Liver (tissue), 2 donors: Measurements from ENCODE around the gene SIRT7.

ENCODE experiments used
- REST ChIP-seq: IDR thresholded peaks from 2 replicates; pipeline ENCODE4 v1.6.1; 2016; ENCODE audit warnings: antibody characterized with exemption, mild to moderate bottlenecking
- SP1 ChIP-seq: IDR thresholded peaks from 2 replicates; pipeline ENCODE4 v1.6.1; 2018; ENCODE audit warnings: antibody characterized with exemption, mild to moderate bottlenecking
- YY1 ChIP-seq: IDR thresholded peaks from 2 replicates; pipeline ENCODE4 v1.6.1; 2016; ENCODE audit warnings: antibody characterized with exemption, mild to moderate bottlenecking
- donor health status: healthy.

- TF ChIP-seq YY1 (no peak), REST (no peak), SP1 (no peak)
Measured at GRCh38 chr17:81866440-81867169, 51.4 kb downstream of the SIRT7 start.
